Trophoblast cell (in vitro differentiated cells and primary cell): ENCODE data around the gene OVOL1.

Experiments
- DNase-seq, 2 donors: peaks; one replicate each; pipeline ENCODE4 v3.0.0-alpha.2; 2016
- H2AFZ ChIP-seq: 2 replicates; pipeline ENCODE4 v1.6.1; 2013; ENCODE audit warnings: low read length, moderate library complexity, mild to moderate bottlenecking; ENCODE audit not compliant: insufficient read depth, poor library complexity
- H2AK5ac ChIP-seq: 2 replicates; pipeline ENCODE4 v1.6.1; 2013; ENCODE audit warnings: mild to moderate bottlenecking, low read length
- H2BK120ac ChIP-seq: 2 replicates; pipeline ENCODE4 v1.6.1; 2013; ENCODE audit warnings: low read length, mild to moderate bottlenecking, moderate library complexity; ENCODE audit not compliant: insufficient read depth, poor library complexity
- H2BK12ac ChIP-seq: 2 replicates; pipeline ENCODE4 v1.6.1; 2013; ENCODE audit warnings: mild to moderate bottlenecking, low read length, moderate library complexity
- H2BK5ac ChIP-seq: 2 replicates; pipeline ENCODE4 v1.6.1; 2013; ENCODE audit warnings: low read length, low read depth, moderate library complexity, mild to moderate bottlenecking; ENCODE audit not compliant: poor library complexity
- H3K14ac ChIP-seq: 2 replicates; pipeline ENCODE4 v1.6.1; 2013; ENCODE audit warnings: mild to moderate bottlenecking, low read length
- H3K18ac ChIP-seq: 2 replicates; pipeline ENCODE4 v1.6.1; 2013; ENCODE audit warnings: mild to moderate bottlenecking, low read length
- H3K23ac ChIP-seq: 2 replicates; pipeline ENCODE4 v1.6.1; 2013; ENCODE audit warnings: low read length
- H3K27ac ChIP-seq: 2 replicates; pipeline ENCODE4 v1.5.1; 2013; ENCODE audit warnings: low read depth, mild to moderate bottlenecking, inconsistent platforms, low read length, moderate library complexity
- H3K27me3 ChIP-seq: 2 replicates; pipeline ENCODE4 v1.6.1; 2013; ENCODE audit warnings: inconsistent platforms, mild to moderate bottlenecking, low read length, moderate library complexity; ENCODE audit not compliant: insufficient read depth
- H3K36me3 ChIP-seq, 2 experiments: 1 replicate in 1 of 2; 2 replicates in 1 of 2; pipeline ENCODE4 v1.6.1; 2013; ENCODE audit warnings: low read length in 2 of 2, mild to moderate bottlenecking in 2 of 2, moderate library complexity in 1 of 2; ENCODE audit not compliant: insufficient read depth in 2 of 2, control insufficient read depth in 1 of 2
- H3K4ac ChIP-seq: 2 replicates; pipeline ENCODE4 v1.6.1; 2013; ENCODE audit warnings: low read depth, mild to moderate bottlenecking, low read length, moderate library complexity
- H3K4me1 ChIP-seq, 2 experiments: 1 replicate in 1 of 2; 2 replicates in 1 of 2; pipeline ENCODE4 v1.6.1; 2013; ENCODE audit warnings: low read length in 2 of 2, mild to moderate bottlenecking in 2 of 2, moderate library complexity in 1 of 2; ENCODE audit not compliant: insufficient read depth in 2 of 2, control insufficient read depth in 1 of 2
- H3K4me2 ChIP-seq: 2 replicates; pipeline ENCODE4 v1.6.1; 2013; ENCODE audit warnings: inconsistent platforms, mild to moderate bottlenecking, low read length, moderate library complexity
- H3K4me3 ChIP-seq: 2 replicates; pipeline ENCODE4 v1.5.1; 2013; ENCODE audit warnings: mild to moderate bottlenecking, low read depth, low read length, inconsistent platforms
- H3K79me1 ChIP-seq: one replicate; pipeline ENCODE4 v1.6.1; 2013; ENCODE audit warnings: low read length
- H3K79me2 ChIP-seq: 2 replicates; pipeline ENCODE4 v1.6.1; 2013; ENCODE audit warnings: low read length, mild to moderate bottlenecking; ENCODE audit not compliant: control insufficient read depth, insufficient read depth, poor library complexity
- H3K9ac ChIP-seq: 2 replicates; pipeline ENCODE4 v1.6.1; 2013; ENCODE audit warnings: mild to moderate bottlenecking, low read length
- H3K9me3 ChIP-seq: 2 replicates; pipeline ENCODE4 v1.6.1; 2013; ENCODE audit warnings: low read depth, mild to moderate bottlenecking, control low read depth, inconsistent platforms, low read length; ENCODE audit not compliant: insufficient read depth
- H4K12ac ChIP-seq: 2 replicates; pipeline ENCODE4 v1.6.1; 2013; ENCODE audit warnings: low read depth, mild to moderate bottlenecking, low read length, moderate library complexity
- H4K8ac ChIP-seq: 2 replicates; pipeline ENCODE4 v1.6.1; 2013; ENCODE audit warnings: low read depth, mild to moderate bottlenecking, low read length, moderate library complexity
- H4K91ac ChIP-seq: one replicate; pipeline ENCODE4 v1.6.1; 2013; ENCODE audit warnings: low read depth, mild to moderate bottlenecking, low read length, moderate library complexity
- WGBS: extraction: QIAGEN DNeasy Blood & Tissue Kit; methylation state at CpG from one replicate; pipeline ENCODE4 v1.1.7; 2013; ENCODE audit warnings: missing lambda C conversion rate; ENCODE audit not compliant: insufficient read length, insufficient coverage; ENCODE audit errors: extremely low coverage; 5-methylcytosine and 5-hydroxymethylcytosine counted together

Gene OVOL1

DNA sequence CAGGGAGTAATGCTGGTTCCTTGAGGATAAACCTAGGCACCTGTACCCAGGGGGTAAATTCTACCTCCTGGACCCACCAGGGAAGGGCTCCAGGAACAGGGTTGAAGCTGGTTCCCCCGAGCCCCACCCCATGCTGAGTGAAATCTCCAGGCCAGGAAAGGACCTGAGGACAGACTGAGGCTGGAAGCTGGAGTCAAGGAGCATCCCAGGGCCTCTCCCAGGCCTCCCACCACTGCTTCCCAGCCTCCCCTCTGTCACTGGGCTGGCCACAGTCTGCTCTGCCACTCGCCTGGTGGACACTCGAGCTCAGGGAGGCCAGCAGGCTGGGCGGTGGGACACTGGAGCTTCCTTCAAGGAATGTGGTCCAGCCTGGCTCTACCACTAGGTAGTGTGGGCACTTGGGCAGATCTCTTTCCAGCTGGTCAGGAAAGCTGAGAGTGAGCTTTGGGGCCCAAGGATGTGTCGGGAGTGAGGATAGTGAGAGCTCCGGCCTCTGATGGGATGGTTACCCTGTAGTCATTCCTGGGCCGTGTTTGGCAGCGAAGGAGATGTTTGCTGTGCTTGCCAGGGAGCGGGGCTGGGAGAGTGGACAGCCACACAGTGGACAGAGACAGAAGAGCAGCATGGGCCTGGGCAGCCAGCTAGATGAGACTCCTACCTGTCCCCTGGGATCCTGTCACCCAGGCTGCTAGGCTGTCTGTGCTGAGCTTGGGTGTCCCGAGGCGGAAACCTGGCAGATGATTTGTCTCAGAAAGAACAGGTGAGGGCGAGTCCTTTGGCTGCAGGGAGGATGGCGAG, 3.4 kb downstream of the OVOL1 start:
- no CpG with 5 or more reads among the region's 13 CpGs for WGBS
- no peak overlapping the region for H2BK12ac ChIP-seq
- H3K4me3 ChIP-seq, result no peak overlapping the region

GRCh38 chr11:65790902-65791650, 4.2 kb downstream of the OVOL1 start:
- no peak overlapping the region for H2AFZ ChIP-seq
- no peak overlapping the region for H4K8ac ChIP-seq
- H3K27ac ChIP-seq, result no peak overlapping the region
- peaks cover 12% of the 10 kb centered on the region for H3K27me3 ChIP-seq
- H3K36me3 ChIP-seq, result peaks cover 34 to 38% of the 10 kb centered on the region in 2 experiments
- no peak overlapping the region for H3K14ac ChIP-seq
- no peak overlapping the region for H4K12ac ChIP-seq
- peaks cover 17% of the 10 kb centered on the region for H3K79me2 ChIP-seq
- H2BK120ac ChIP-seq, result no peak overlapping the region
- no peak overlapping the region for H4K91ac ChIP-seq
- peaks cover 15% of the 10 kb centered on the region for H3K79me1 ChIP-seq
- peaks cover 13 to 31% of the 10 kb centered on the region in 2 experiments for H3K4me1 ChIP-seq
- no peak overlapping the region for H2BK5ac ChIP-seq
- DNase-seq, result no peak
- H3K4me2 ChIP-seq, result no peak overlapping the region
- H3K4ac ChIP-seq, result peak overlapping the region; percentile 10
- no peak overlapping the region for H2AK5ac ChIP-seq
- WGBS, result no CpG with 5 or more reads among the region's 18 CpGs
- H3K9ac ChIP-seq, result no peak overlapping the region
- H3K23ac ChIP-seq, result no peak overlapping the region
- no peak overlapping the region for H2BK12ac ChIP-seq
- H3K4me3 ChIP-seq, result no peak overlapping the region
- peak overlapping the region; percentile 9 for H3K18ac ChIP-seq
- peaks cover 7% of the 10 kb centered on the region for H3K9me3 ChIP-seq

More for the DNA sequence above, 3.4 kb downstream of the OVOL1 start:
- Histone ChIP-seq H2AK5ac (no peak overlapping the region), H4K91ac (no peak overlapping the region), H2BK120ac (no peak overlapping the region), H3K27ac (no peak overlapping the region), H3K23ac (no peak overlapping the region), H3K79me1 (peaks cover 20% of the 10 kb centered on the region), H2AFZ (no peak overlapping the region), H3K27me3 (peaks cover 15% of the 10 kb centered on the region), H3K4me2 (no peak overlapping the region), H2BK5ac (no peak overlapping the region), H3K14ac (no peak overlapping the region), H4K12ac (no peak overlapping the region), H3K4ac (peak overlapping the region; percentile 0), H3K9ac (no peak overlapping the region), H4K8ac (no peak overlapping the region), H3K18ac (no peak overlapping the region), H3K79me2 (peaks cover 19% of the 10 kb centered on the region), H3K9me3 (peaks cover 7% of the 10 kb centered on the region), H3K4me1 (peaks cover 17 to 35% of the 10 kb centered on the region in 2 experiments), H3K36me3 (peaks cover 28 to 31% of the 10 kb centered on the region in 2 experiments)
- DNase-seq, result no peak

DNA sequence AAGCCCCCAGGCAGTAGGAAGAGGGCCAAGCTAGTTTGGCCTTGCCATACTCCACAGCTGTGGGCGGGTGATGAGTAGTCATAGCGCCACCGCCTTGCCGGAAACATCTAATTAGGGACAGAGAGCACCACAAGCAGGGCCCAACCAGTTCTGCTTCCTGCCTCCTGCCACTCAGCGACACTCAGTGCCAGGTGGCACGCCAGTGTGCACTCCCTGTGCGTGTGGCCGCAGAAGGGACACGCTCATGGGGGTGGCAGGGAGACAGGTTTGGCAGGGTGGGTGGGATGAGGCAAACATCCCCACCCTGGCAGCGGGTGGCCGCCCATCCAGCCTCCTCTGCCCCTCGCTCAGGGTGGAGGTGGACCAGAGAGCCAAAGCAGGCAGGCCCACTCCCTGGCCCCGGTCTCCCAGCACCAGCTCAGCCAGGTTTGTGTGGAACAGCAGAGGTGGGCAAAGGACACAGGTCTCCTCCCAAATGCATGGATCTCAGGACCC, 4.9 kb downstream of the OVOL1 start:
- Histone ChIP-seq H3K9ac (peak overlapping the region; percentile 11), H2AK5ac (no peak overlapping the region), H3K9me3 (peaks cover 7% of the 10 kb centered on the region), H3K79me2 (peaks cover 17% of the 10 kb centered on the region), H3K4me1 (peaks cover 13 to 26% of the 10 kb centered on the region in 2 experiments), H3K4me3 (no peak overlapping the region), H3K27me3 (peaks cover 8% of the 10 kb centered on the region), H3K4me2 (no peak overlapping the region), H3K27ac (peak overlapping the region; percentile 36), H3K18ac (no peak overlapping the region), H2BK5ac (peak overlapping the region; percentile 22), H2AFZ (no peak overlapping the region), H4K91ac (no peak overlapping the region), H2BK12ac (no peak overlapping the region), H4K12ac (no peak overlapping the region), H3K23ac (no peak overlapping the region), H2BK120ac (peak overlapping the region; percentile 7), H3K4ac (no peak overlapping the region), H4K8ac (peak overlapping the region; percentile 4), H3K79me1 (peaks cover 10% of the 10 kb centered on the region), H3K36me3 (peaks cover 39 to 42% of the 10 kb centered on the region in 2 experiments), H3K14ac (peak overlapping the region; percentile 12)
- WGBS, result no CpG with 5 or more reads among the region's 13 CpGs
- DNase-seq, result no peak

DNA sequence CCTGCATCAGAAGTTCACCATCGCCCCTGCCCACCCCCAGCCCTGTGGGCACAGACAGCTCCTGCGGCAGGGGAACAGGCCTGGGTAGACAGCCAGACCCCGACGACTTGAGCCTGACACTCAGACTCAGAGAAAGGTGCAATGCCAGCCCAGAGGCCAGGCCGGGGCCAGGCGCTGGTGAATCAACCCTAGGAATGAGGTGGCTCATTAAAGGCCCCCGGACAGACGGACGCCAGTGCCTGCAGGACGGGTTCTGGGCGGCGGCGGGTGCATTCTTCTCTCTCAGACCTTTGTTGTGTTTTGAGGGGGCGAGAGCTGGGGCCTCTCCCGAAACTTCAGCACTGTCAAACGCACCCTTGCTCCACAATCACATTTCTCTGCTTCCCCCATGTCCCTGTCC, 5.6 kb downstream of the OVOL1 start:
- peaks cover 13 to 23% of the 10 kb centered on the region in 2 experiments for H3K4me1 ChIP-seq
- peaks cover 7% of the 10 kb centered on the region for H3K9me3 ChIP-seq
- DNase-seq, result peak in 1 of 2 donors; percentile 50
- no peak overlapping the region for H3K23ac ChIP-seq
- no peak overlapping the region for H4K8ac ChIP-seq
- H3K36me3 ChIP-seq, result peaks cover 39 to 42% of the 10 kb centered on the region in 2 experiments
- no peak overlapping the region for H2AFZ ChIP-seq
- no peak overlapping the region for H4K91ac ChIP-seq
- H3K18ac ChIP-seq, result no peak overlapping the region
- no peak overlapping the region for H3K9ac ChIP-seq
- H3K14ac ChIP-seq, result no peak overlapping the region
- peaks cover 6% of the 10 kb centered on the region for H3K79me1 ChIP-seq
- peaks cover 4% of the 10 kb centered on the region for H3K27me3 ChIP-seq
- peaks cover 14% of the 10 kb centered on the region for H3K79me2 ChIP-seq
- H3K27ac ChIP-seq, result no peak overlapping the region
- H4K12ac ChIP-seq, result no peak overlapping the region
- H2BK5ac ChIP-seq, result no peak overlapping the region
- no peak overlapping the region for H3K4me3 ChIP-seq
- no peak overlapping the region for H2AK5ac ChIP-seq
- no peak overlapping the region for H2BK12ac ChIP-seq
- no peak overlapping the region for H2BK120ac ChIP-seq
- no peak overlapping the region for H3K4me2 ChIP-seq
- no peak overlapping the region for H3K4ac ChIP-seq
- whole genome bisulfite sequencing, result no CpG with 5 or more reads among the region's 16 CpGs
